GM21737 (cell line): ENCODE results near the gene GLP1R.

ENCODE experiments used
- ATAC-seq: cut with Tn5 transposase; IDR thresholded peaks from one replicate; pipeline ENCODE4 v1.9.1; 2021; ENCODE audit warnings: mild to moderate bottlenecking, moderate library complexity; ENCODE audit not compliant: unreplicated experiment

The GLP1R gene

GRCh38 chr6:39084506-39084905, 35.9 kb downstream of the GLP1R start:
- no peak for ATAC-seq

- no peak for ATAC-seq
Measured at GRCh38 chr6:39085129-39085797, 36.7 kb downstream of the GLP1R start.

DNA sequence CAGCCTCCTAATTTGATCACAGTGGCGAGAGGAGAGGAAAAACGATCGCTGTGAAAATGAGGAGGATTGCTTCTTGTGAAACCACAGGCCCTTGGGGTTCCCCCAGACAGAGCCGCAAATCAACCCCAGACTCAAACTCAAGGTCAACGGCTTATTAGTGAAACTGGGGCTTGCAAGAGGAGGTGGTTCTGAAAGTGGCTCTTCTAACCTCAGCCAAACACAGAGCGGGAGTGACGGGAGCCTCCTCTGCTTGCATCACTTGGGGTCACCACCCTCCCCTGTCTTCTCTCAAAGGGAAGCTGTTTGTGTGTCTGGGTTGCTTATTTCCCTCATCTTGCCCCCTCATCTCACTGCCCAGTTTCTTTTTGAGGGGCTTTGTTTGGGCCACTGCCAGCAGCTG, 37.7 kb downstream of the GLP1R start:
- no peak for ATAC-seq

- no peak for ATAC-seq
Measured at GRCh38 chr6:39086711-39087110, 38.1 kb downstream of the GLP1R start.

- ATAC-seq = no peak
Measured at GRCh38 chr6:39087197-39087596, 38.6 kb downstream of the GLP1R start.

DNA sequence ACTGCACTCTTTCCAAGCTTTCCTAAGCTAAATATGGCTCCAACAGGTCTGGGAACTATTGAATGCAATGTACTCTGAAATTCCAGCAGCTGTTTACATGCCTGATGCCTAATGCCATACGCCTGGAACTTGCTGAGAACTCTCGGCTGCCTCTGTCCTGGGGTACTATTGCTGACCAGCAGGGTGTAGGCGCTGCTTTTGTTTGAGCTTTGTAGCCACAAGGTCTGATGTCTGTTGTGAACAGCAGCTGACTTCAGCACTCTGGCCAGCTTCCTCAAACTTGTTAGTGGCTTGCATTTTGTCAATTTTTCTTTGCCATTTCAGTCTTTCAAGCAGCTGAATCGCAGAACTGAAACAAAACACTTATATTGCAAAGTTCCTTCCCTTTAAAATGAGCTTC, 39.8 kb downstream of the GLP1R start:
- ATAC-seq = no peak

GRCh38 chr6:39090036-39090435, 41.5 kb downstream of the GLP1R start:
- no peak for ATAC-seq

GRCh38 chr6:39091220-39091619, 42.6 kb downstream of the GLP1R start:
- no peak for ATAC-seq

- ATAC-seq = no peak
Measured at GRCh38 chr6:39092124-39092523, 43.5 kb downstream of the GLP1R start.

- no peak for ATAC-seq
Measured at GRCh38 chr6:39093149-39093708, 44.6 kb downstream of the GLP1R start.

- no peak for ATAC-seq
Measured at GRCh38 chr6:39095578-39095977, 47.0 kb downstream of the GLP1R start.

DNA sequence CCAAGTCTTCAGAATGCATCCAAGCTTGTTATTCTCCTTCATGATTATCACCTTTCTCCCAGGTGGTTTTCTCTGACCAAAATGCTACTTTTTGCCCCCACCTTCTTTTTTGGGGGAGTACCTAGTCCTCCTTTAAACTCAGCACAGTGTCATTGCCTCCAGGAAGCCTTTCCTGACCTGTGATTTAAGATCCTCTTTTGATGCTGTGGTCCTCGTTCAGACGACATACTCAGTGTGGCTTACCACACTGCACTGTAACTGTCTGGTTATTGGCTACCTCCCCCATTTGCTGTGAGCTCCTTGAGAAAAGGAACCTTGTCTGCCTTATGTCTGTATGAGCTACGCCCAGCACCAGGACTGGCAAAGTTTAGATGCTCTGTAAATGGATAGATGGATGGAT, 51.8 kb downstream of the GLP1R start:
- no peak for ATAC-seq

DNA sequence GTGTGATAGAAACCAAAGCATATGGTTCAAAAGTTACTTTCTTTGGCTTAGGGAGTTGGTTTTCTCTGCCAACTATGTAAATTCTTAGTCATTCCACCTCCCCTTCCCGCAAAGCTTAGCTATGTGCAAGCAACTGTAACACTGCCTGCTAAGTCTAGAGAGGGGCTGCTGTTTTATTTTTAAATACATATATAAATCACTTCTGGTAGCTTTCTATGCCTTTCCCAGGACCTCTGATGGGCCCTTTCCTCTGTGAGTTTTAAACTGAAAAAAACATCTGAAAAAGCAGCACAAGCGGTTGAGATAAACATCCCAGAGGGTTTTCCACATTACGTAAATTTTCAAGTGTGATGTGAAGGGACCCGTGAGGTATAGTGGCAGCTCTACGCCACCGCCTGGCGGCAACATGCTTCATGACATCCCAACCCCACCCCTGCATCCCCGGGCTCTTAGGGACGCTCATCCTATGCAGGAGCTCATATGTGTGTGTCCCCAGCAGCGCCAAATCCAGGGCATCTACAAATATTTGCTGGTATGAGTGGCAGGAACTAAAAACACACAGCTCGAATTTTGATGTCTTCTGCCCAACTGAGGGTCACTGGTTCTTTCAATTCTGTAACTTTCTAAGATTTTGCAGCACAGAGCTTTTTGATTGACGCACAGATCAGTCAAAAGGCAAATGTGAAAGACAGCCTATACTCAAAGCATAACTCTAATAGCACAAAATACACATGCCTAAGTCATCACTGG, 53.7 kb downstream of the GLP1R start:
- ATAC-seq = peak; percentile 51

DNA sequence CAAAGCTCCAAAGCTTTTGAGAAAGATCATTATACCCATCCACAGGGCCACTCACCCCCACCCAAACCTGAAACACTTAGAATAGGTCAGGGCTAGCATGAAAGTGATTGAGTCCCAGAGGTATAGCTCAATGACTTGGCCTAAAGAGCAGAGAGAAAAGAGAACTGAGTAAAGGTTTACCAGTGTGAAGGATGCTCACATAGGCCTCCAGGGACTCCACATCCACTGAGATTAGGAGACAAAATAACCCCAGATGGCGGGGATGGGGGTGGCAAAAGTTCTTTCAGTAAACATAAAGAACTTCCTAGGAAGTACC, 54.2 kb downstream of the GLP1R start:
- peak; percentile 70 for ATAC-seq

DNA sequence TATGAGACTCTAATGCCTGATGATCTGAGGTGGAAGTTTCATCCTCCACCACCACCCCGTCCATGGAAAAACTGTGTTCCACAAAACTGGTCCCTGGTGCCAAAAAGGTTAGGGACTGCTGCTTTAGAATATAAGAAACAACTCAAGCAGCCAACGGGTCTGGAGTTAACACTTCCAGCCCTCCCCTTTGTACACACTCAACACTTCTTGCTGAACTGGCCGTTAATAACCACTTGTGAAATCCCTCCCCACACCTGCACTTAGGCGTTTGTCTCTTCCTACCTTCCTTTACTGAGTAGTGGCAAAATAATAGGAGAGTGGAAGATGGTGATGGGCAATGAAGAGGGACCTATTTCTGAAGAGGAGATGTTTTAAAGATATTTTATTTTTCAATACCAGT, 55.9 kb downstream of the GLP1R start:
- no peak for ATAC-seq

GRCh38 chr6:39107034-39107433, 58.5 kb downstream of the GLP1R start:
- no peak for ATAC-seq

DNA sequence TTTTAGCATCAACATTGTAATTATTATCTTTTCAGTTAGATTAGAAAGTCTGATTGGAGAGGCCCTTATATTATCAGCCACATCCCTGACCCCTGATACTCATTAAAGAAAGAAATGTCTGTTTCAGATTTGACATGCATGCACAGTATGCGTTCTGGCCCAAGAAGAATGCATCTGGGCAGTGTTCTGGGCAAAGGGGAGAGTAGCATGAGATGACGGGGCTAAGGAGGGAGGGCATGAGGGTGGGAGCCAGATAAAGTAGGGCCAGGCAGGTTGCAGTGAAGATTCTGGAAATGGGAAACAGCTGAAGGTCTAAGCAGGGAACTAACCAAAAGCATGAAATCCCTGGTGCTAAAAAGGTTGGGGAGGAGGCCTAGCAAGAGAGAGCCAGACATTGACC, 59.1 kb downstream of the GLP1R start:
- no peak for ATAC-seq

GRCh38 chr6:39108041-39108839, 59.7 kb downstream of the GLP1R start:
- no peak for ATAC-seq

DNA sequence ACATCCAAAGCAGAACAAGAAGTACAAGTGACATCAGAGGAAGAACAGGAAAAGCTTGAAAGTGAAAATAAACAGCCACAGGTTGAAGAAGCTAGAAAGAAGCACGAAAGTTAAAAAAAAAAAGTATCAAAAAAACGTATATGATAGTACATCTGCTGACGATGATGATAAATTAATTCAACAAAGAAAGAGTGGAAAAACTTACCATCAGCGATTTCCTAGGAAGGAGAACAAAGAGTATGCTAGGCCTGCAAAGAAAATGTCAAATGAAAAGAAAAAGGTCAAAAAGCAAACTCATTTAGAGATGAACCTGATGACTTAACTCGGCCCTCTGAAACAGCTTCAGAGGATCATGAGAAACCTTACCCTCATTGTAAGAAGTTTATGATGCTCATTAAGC, 62.7 kb downstream of the GLP1R start:
- no peak for ATAC-seq

DNA sequence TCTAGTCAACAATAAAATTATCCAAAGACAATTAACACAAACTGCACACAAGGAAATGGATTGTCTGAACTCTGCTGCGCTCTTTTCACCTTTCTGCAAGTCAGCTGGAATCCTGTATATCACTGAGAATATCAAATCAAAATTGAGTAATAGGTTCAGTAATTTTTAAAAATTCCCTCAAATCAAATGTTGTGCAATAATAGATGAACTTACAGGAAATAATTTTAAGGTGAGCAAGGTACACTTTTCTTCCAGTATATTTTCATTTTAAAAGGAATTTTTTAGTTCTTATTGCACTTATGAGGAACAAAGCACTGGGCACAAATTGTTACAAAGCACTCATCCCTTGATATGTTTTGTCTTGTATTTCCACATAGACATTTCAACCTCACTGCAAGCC, 65.2 kb downstream of the GLP1R start:
- no peak for ATAC-seq

- peak; percentile 6 for ATAC-seq
Measured at GRCh38 chr6:39114388-39114703, 65.8 kb downstream of the GLP1R start.
